Hepatocyte (in vitro differentiated cells): ENCODE data around the gene AGBL1. TPM values are rescaled to one million over a fixed set of nuclear protein-coding genes. Genes with fewer than 3 reads are reported as not detected.

Source experiments
- DNase-seq: peaks from one replicate; pipeline ENCODE4 v3.0.0-alpha.2; 2016; ENCODE audit warnings: low spot score
- H2AFZ ChIP-seq: fragments of 200-600 bp; sonication (generic); 2 replicates; pipeline ENCODE4 v1.6.0; 2016; ENCODE audit warnings: antibody characterized with exemption, mild to moderate bottlenecking
- H3K27ac ChIP-seq: fragments of 200-600 bp; sonication (generic); 2 replicates; pipeline ENCODE4 v1.5.1; 2016; ENCODE audit warnings: mild to moderate bottlenecking
- H3K27me3 ChIP-seq: fragments of 200-600 bp; sonication (generic); 2 replicates; pipeline ENCODE4 v1.6.1; 2016
- H3K36me3 ChIP-seq: fragments of 200-600 bp; sonication (generic); replicated peaks from 2 replicates; pipeline ENCODE4 v1.5.1; 2016; ENCODE audit warnings: low read depth; ENCODE audit not compliant: insufficient read depth
- H3K4me1 ChIP-seq: fragments of 200-600 bp; sonication (generic); 2 replicates; pipeline ENCODE4 v1.5.1; 2016; ENCODE audit warnings: mild to moderate bottlenecking, moderate library complexity; ENCODE audit not compliant: insufficient read depth
- H3K4me2 ChIP-seq: fragments of 200-600 bp; sonication (generic); 2 replicates; pipeline ENCODE4 v1.6.0; 2016
- H3K4me3 ChIP-seq: fragments of 200-600 bp; sonication (generic); 2 replicates; pipeline ENCODE4 v1.5.1; 2016; ENCODE audit warnings: mild to moderate bottlenecking
- H3K79me2 ChIP-seq: fragments of 200-600 bp; sonication (generic); 2 replicates; pipeline ENCODE4 v1.6.0; 2017; ENCODE audit warnings: mild to moderate bottlenecking
- H3K9me2 ChIP-seq: fragments of 200-600 bp; sonication (generic); replicated peaks from 2 replicates; pipeline ENCODE4 v1.6.0; 2017; ENCODE audit warnings: mild to moderate bottlenecking; ENCODE audit not compliant: insufficient read depth
- H3K9me3 ChIP-seq: fragments of 200-600 bp; sonication (generic); 2 replicates; pipeline ENCODE4 v1.5.1; 2016; ENCODE audit warnings: low read depth, mild to moderate bottlenecking
- H4K20me1 ChIP-seq: fragments of 200-600 bp; sonication (generic); 2 replicates; pipeline ENCODE4 v1.6.0; 2016; ENCODE audit warnings: mild to moderate bottlenecking; ENCODE audit not compliant: insufficient read depth, poor library complexity, severe bottlenecking
- EZH2 ChIP-seq: fragments of 200-600 bp; sonication (generic); IDR thresholded peaks from 2 replicates; pipeline ENCODE4 v1.6.1; 2016; ENCODE audit warnings: antibody characterized with exemption, mild to moderate bottlenecking, borderline replicate concordance
- EZH2phosphoT487 ChIP-seq: fragments of 200-600 bp; sonication (generic); IDR thresholded peaks from one replicate; pipeline ENCODE4 v1.6.1; 2018; ENCODE audit warnings: antibody characterized with exemption, mild to moderate bottlenecking, low read depth, moderate library complexity; ENCODE audit not compliant: unreplicated experiment, severe bottlenecking
- WGBS: methylation state at CpG from one replicate; pipeline ENCODE4 v1.1.6; 2016; ENCODE audit warnings: low lambda C conversion rate; ENCODE audit errors: missing lambda C conversion rate; 5-methylcytosine and 5-hydroxymethylcytosine counted together
- polyA plus RNA-seq: library from polyadenylated mRNA; unstranded; fragments of >200 nt; fragmentation: Nextera tagmentation; extraction: Ambion mirVana; gene quantifications from 2 replicates; pipeline ENCODE4 v1.2.1, GENCODE V29; 2016
- total RNA-seq: library from RNA; depleted of rRNA; stranded (reverse); fragments of >200 nt; gene quantifications from 2 replicates; pipeline ENCODE4 v1.2.3, GENCODE V29; 2014
- TF ChIP-seq, protein P1 (sequence below): fragments of 200-600 bp; sonication (generic); IDR thresholded peaks from 2 replicates; pipeline ENCODE4 v1.5.1; 2016; ENCODE audit warnings: antibody characterized with exemption, mild to moderate bottlenecking; ENCODE audit not compliant: poor library complexity

AGBL1 gene
- total and polyA plus RNA-seq, 2 experiments from 2014 or later: not detected

- no peak overlapping the region for H3K4me3 ChIP-seq
- H2AFZ ChIP-seq: no peak overlapping the region
- no peaks in the 10 kb centered on the region for H3K27me3 ChIP-seq
- DNase-seq: no peak
- no peak overlapping the region for H3K27ac ChIP-seq
- no peaks in the 10 kb centered on the region for H4K20me1 ChIP-seq
- H3K79me2 ChIP-seq: no peaks in the 10 kb centered on the region
- H3K36me3 ChIP-seq: no peaks in the 10 kb centered on the region
- no peak overlapping the region for H3K4me2 ChIP-seq
- WGBS: 63% methylated on average over 1 of the region's 1 CpG
- no peaks in the 10 kb centered on the region for H3K4me1 ChIP-seq
- no peaks in the 10 kb centered on the region for H3K9me3 ChIP-seq
- H3K9me2 ChIP-seq: no peaks in the 10 kb centered on the region
- TF ChIP-seq, protein P1, sequence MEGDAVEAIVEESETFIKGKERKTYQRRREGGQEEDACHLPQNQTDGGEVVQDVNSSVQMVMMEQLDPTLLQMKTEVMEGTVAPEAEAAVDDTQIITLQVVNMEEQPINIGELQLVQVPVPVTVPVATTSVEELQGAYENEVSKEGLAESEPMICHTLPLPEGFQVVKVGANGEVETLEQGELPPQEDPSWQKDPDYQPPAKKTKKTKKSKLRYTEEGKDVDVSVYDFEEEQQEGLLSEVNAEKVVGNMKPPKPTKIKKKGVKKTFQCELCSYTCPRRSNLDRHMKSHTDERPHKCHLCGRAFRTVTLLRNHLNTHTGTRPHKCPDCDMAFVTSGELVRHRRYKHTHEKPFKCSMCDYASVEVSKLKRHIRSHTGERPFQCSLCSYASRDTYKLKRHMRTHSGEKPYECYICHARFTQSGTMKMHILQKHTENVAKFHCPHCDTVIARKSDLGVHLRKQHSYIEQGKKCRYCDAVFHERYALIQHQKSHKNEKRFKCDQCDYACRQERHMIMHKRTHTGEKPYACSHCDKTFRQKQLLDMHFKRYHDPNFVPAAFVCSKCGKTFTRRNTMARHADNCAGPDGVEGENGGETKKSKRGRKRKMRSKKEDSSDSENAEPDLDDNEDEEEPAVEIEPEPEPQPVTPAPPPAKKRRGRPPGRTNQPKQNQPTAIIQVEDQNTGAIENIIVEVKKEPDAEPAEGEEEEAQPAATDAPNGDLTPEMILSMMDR: no peak
- TF ChIP-seq EZH2phosphoT487 (no peak), EZH2 (no peak)
These were observed 461.9 kb downstream of the AGBL1 start for GRCh38 chr15:86541540-86541939.

GRCh38 chr15:86550075-86550474 is 470.4 kb downstream of the AGBL1 start:
- TF ChIP-seq EZH2: no peak
- TF ChIP-seq, protein P1: no peak
- no peak for TF ChIP-seq EZH2phosphoT487
- Histone ChIP-seq H3K4me2 (no peak overlapping the region), H3K4me3 (no peak overlapping the region), H3K27ac (no peak overlapping the region), H3K27me3 (no peaks in the 10 kb centered on the region), H3K79me2 (no peaks in the 10 kb centered on the region), H3K9me2 (no peaks in the 10 kb centered on the region), H2AFZ (no peak overlapping the region), H3K4me1 (peaks cover 5% of the 10 kb centered on the region), H3K36me3 (no peaks in the 10 kb centered on the region), H4K20me1 (no peaks in the 10 kb centered on the region), H3K9me3 (no peaks in the 10 kb centered on the region)
- no peak for DNase-seq
- 86% methylated on average over 1 of the region's 1 CpG for WGBS

DNA sequence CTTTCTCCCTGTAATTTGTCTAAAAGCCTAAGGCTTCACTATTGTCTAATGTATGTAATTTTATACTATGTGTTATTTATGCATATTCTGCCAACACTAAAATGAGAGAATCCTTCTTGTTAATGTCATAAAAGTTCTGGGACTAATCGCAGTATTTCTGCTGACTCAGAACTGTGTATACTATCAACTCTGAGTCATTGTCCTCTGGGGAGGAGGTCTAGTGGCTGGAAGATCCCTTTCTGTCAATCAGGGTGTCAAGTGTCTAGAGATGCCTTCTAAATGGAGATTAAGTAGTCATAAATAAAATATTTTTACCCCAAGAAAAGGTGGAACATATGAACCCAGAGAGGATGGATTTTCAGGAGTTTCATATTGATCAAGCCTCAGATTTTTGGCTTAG is 473.4 kb downstream of the AGBL1 start:
- Histone ChIP-seq H3K36me3 (no peaks in the 10 kb centered on the region), H3K4me2 (no peak overlapping the region)

More for the DNA sequence above, 473.4 kb downstream of the AGBL1 start:
- no peaks in the 10 kb centered on the region for H3K27me3 ChIP-seq
- peaks cover 12% of the 10 kb centered on the region for H3K4me1 ChIP-seq
- no peaks in the 10 kb centered on the region for H4K20me1 ChIP-seq
- WGBS: 41% methylated on average over 1 of the region's 1 CpG
- DNase-seq: peak; percentile 37
- no peak overlapping the region for H3K4me3 ChIP-seq
- no peaks in the 10 kb centered on the region for H3K9me2 ChIP-seq
- H3K9me3 ChIP-seq: no peaks in the 10 kb centered on the region
- no peaks in the 10 kb centered on the region for H3K79me2 ChIP-seq
- H2AFZ ChIP-seq: no peak overlapping the region
- TF ChIP-seq EZH2phosphoT487 (no peak), EZH2 (no peak)
- TF ChIP-seq, protein P1: no peak
- no peak overlapping the region for H3K27ac ChIP-seq
